ENCODE results near the gene CYB561D1.

- TF ChIP-seq TAF1 (IDR thresholded peaks at IDR 0.05; ENCODE audit: borderline replicate concordance, low read depth, low read length) (no peak), POLR2A (IDR thresholded peaks at IDR 0.05; ENCODE audit: low read depth, low read length) (peak; percentile 19; the same call in 1 of the 2 replicates)
These were observed 33.4 kb downstream of the CYB561D1 start for GRCh38 chr1:109527098-109527811.

Measured in GM12892 (cell line).